Measurements from ENCODE around the gene GALNT8. TPM values are rescaled to one million over a fixed set of nuclear protein-coding genes. Genes with fewer than 3 reads are reported as not detected.

Gene GALNT8
- total RNA-seq, 1 donor from 2014 or later = not detected

- no peak for DNase-seq (ENCODE audit: low spot score in 2 of 2)
- no peaks in the 10 kb centered on the region for H3K36me3 ChIP-seq
- TF ChIP-seq CTCF (IDR thresholded peaks at IDR 0.05) = no peak
- no peak overlapping the region for H3K27ac ChIP-seq
- no peak overlapping the region for H3K4me3 ChIP-seq
- H3K9me3 ChIP-seq = no peaks in the 10 kb centered on the region
- H3K4me1 ChIP-seq = peaks cover 0 to 3% of the 10 kb centered on the region in 2 donors
- intact Hi-C loops (cut with DNase I) = no loop called here
- no peaks in the 10 kb centered on the region for H3K27me3 ChIP-seq
Observed at GRCh38 chr12:4807813-4808212, 87.6 kb downstream of the GALNT8 start.

DNA sequence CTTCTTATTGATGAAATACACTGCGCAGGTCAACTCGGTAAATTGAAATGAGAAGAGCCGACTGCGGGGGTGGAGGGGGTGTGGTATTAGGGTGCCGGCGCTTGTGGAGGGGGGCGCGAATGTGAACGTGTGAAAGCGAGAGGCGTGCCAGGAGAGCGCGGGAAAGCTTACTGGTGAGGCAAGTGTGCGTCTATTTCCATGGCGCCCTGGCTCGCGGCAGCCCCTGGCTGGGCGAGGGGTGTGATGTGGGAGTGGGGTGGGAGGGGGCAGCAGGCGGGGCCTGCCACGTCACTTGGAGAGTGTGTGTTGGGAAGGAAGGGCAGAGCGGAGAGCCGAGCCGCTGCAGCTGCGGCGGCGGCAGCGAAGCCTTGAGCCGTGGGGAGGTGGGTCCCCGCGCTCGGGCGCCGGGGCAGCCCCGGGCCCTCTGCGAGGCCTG is 88.8 kb downstream of the GALNT8 start:
- H3K27ac ChIP-seq = no peak overlapping the region
- H3K36me3 ChIP-seq = no peaks in the 10 kb centered on the region
- DNase-seq (ENCODE audit: low spot score in 2 of 2) = no peak
- peaks cover 0 to 3% of the 10 kb centered on the region in 2 donors for H3K4me1 ChIP-seq
- H3K9me3 ChIP-seq = no peaks in the 10 kb centered on the region
- no peak for TF ChIP-seq CTCF (IDR thresholded peaks at IDR 0.05)
- peak overlapping the region; percentile 49 to 70 for H3K4me3 ChIP-seq
- H3K27me3 ChIP-seq = no peaks in the 10 kb centered on the region
- intact Hi-C loops (cut with DNase I) = no loop called here

- H3K4me3 ChIP-seq = peak overlapping the region; percentile 49 to 70
- H3K4me1 ChIP-seq = peaks cover 0 to 3% of the 10 kb centered on the region in 2 donors
- H3K9me3 ChIP-seq = no peaks in the 10 kb centered on the region
- no peak for DNase-seq (ENCODE audit: low spot score in 2 of 2)
- intact Hi-C loops (cut with DNase I) = no loop called here
- no peak for TF ChIP-seq CTCF (IDR thresholded peaks at IDR 0.05)
- H3K27ac ChIP-seq = no peak overlapping the region
- H3K36me3 ChIP-seq = no peaks in the 10 kb centered on the region
- H3K27me3 ChIP-seq = no peaks in the 10 kb centered on the region
Observed at GRCh38 chr12:4809449-4810218, 89.4 kb downstream of the GALNT8 start.

DNA sequence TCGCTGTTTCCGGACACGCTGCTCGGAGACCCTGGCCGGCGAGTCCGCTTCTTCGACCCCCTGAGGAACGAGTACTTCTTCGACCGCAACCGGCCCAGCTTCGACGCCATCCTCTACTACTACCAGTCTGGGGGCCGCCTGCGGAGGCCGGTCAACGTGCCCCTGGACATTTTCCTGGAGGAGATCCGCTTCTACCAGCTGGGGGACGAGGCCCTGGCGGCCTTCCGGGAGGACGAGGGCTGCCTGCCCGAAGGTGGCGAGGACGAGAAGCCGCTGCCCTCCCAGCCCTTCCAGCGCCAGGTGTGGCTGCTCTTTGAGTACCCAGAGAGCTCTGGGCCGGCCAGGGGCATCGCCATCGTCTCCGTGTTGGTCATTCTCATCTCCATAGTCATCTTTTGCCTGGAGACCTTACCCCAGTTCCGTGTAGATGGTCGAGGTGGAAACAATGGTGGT is 90.0 kb downstream of the GALNT8 start:
- Histone ChIP-seq H3K9me3 (no peaks in the 10 kb centered on the region), H3K4me1 (peaks cover 0 to 3% of the 10 kb centered on the region in 2 donors), H3K4me3 (peak overlapping the region; percentile 49 to 70), H3K27me3 (no peaks in the 10 kb centered on the region), H3K36me3 (no peaks in the 10 kb centered on the region), H3K27ac (no peak overlapping the region)
- no peak for DNase-seq (ENCODE audit: low spot score in 2 of 2)
- no peak for TF ChIP-seq CTCF (IDR thresholded peaks at IDR 0.05)
- intact Hi-C loops (cut with DNase I) = no loop called here

- intact Hi-C loops (cut with DNase I) = no loop called here
- no peak for TF ChIP-seq CTCF (IDR thresholded peaks at IDR 0.05)
- Histone ChIP-seq H3K9me3 (no peaks in the 10 kb centered on the region), H3K4me3 (no peak overlapping the region), H3K4me1 (peaks cover 0 to 3% of the 10 kb centered on the region in 2 donors), H3K27me3 (no peaks in the 10 kb centered on the region), H3K27ac (no peak overlapping the region), H3K36me3 (no peaks in the 10 kb centered on the region)
- DNase-seq (ENCODE audit: low spot score in 2 of 2) = no peak
Observed at GRCh38 chr12:4812624-4813327, 92.6 kb downstream of the GALNT8 start.

All from ascending aorta (tissue), 2 donors.